Measurements from ENCODE around the gene CLCN7.

DNA sequence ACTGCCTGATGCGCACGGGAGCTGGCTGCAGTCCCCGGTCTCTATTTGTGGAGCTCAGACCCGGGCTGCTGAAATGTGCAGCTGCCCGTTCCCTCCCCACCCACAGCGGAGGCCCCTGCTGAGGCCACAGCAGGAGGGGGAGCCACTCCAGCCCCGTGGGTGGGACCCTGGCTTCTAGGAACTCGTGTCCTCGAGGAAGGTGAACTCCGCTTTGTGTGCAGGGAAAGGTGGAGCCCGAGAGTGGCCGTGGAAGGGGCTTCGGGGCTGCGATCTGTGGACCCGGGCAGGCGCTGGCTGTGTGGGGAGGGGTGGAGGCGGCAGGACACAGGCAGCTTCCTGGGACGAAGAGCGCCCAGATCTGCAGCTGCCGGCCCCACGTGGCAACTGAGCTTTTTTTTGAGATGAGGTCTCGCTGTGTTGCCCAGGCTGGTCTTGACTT, 33.4 kb downstream of the CLCN7 start:
- TF ChIP-seq, protein P1, sequence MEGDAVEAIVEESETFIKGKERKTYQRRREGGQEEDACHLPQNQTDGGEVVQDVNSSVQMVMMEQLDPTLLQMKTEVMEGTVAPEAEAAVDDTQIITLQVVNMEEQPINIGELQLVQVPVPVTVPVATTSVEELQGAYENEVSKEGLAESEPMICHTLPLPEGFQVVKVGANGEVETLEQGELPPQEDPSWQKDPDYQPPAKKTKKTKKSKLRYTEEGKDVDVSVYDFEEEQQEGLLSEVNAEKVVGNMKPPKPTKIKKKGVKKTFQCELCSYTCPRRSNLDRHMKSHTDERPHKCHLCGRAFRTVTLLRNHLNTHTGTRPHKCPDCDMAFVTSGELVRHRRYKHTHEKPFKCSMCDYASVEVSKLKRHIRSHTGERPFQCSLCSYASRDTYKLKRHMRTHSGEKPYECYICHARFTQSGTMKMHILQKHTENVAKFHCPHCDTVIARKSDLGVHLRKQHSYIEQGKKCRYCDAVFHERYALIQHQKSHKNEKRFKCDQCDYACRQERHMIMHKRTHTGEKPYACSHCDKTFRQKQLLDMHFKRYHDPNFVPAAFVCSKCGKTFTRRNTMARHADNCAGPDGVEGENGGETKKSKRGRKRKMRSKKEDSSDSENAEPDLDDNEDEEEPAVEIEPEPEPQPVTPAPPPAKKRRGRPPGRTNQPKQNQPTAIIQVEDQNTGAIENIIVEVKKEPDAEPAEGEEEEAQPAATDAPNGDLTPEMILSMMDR (IDR thresholded peaks at IDR 0.05; ENCODE audit: extremely low read depth in 1 of 2, insufficient read depth in 1 of 2, low read depth in 1 of 2, low read length in 2 of 2) = no peak
- TF ChIP-seq EZH2 (IDR thresholded peaks at IDR 0.05; ENCODE audit: borderline replicate concordance, low read depth, low read length, severe bottlenecking) (no peak), GATA2 (IDR thresholded peaks at IDR 0.05; ENCODE audit: insufficient read depth, insufficient read length, low read depth, low read length) (no peak), POLR2AphosphoS5 (IDR thresholded peaks at IDR 0.05; ENCODE audit: insufficient read depth, low read depth, low read length) (no peak), POLR2A (IDR thresholded peaks at IDR 0.05; ENCODE audit: low read depth, low read length) (no peak), FOS (IDR thresholded peaks at IDR 0.05; ENCODE audit: borderline replicate concordance, insufficient read depth, low read length) (no peak), JUN (IDR thresholded peaks at IDR 0.05; ENCODE audit: borderline replicate concordance, insufficient read depth, insufficient read length, low read depth) (no peak), MYC (IDR thresholded peaks at IDR 0.05; ENCODE audit: low read depth, low read length) (no peak)
- TF ChIP-seq, protein P2, sequence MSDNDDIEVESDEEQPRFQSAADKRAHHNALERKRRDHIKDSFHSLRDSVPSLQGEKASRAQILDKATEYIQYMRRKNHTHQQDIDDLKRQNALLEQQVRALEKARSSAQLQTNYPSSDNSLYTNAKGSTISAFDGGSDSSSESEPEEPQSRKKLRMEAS (IDR thresholded peaks at IDR 0.05; ENCODE audit: insufficient read depth, insufficient read length) = no peak
